GM19239 (cell line): ENCODE results near the gene SASH1.
"Not testable (repeated sequence)": the region's sequence is repeated elsewhere in the genome, so short reads cannot be mapped to it uniquely, and the experiment has no call there.

ENCODE experiments used
- DNase-seq: peaks from one replicate; pipeline ENCODE4 v3.0.0; 2011; ENCODE audit warnings: low spot score; ENCODE audit not compliant: insufficient read length
- FAIRE-seq: peaks from 2 replicates; lab custom pipeline; 2011; peaks lifted over from hg19 to GRCh38; lab: Jason Lieb, UNC

Gene SASH1

DNA sequence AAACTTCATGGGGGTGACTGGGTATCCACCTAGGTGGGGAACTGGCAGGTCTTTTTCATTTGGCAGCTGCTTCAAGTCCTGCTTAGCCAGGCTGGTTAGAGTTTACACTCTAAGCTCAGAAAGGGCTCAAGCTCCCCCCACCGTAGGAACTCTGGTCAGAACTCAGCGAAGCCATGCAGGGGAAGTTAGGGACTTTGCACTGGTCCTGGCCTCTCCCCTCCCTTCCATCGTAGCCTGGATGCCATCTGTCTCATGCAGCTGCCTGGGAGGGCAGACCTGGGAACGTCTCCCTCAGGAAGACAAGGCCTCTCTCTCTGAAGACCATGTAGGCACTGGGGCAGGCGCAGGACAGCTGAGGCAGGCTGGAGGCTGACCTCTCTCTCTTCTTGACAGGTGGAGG lies 220.4 kb downstream of the SASH1 start:
- FAIRE-seq (no peak), DNase-seq (no peak)

- no peak for DNase-seq
- FAIRE-seq = no peak
These were observed 221.9 kb downstream of the SASH1 start for GRCh38 chr6:148564494-148565035.

GRCh38 chr6:148565321-148565926 lies 222.8 kb downstream of the SASH1 start:
- FAIRE-seq (no peak), DNase-seq (no peak)

GRCh38 chr6:148565930-148566663 lies 223.5 kb downstream of the SASH1 start:
- DNase-seq (no peak), FAIRE-seq (no peak)

DNA sequence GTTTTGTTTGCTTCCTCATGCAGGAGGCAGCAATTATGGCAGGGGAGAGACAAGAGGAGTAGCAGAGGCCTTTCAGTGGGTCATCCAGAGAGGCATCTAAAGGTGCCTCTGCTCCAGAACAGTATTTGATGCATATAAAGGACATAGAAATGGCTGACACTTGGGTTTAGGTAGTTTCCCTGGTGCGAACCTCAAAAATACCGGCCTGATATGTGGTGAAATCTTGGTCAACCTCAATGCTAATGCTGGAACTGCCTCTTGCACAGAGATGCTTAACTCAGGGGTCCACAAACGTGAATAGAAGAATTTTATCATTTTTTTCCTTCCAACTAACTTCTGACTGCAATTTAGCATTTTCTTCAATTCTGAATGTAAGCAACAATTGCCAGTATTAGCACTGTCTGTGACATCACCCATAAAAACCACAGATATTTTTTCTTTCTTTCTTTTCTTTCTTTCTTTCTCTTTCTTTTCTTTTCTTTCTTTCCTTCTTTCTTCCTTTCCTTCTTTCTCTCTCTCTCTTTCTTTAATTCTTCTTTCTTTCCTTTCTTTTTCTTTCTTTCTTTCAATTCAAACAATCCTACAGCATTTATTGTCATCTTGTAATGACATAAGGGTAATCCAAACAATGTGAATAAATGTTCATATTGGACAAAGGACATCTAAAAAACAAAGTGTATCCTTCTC lies 224.2 kb downstream of the SASH1 start:
- FAIRE-seq = no peak
- no peak for DNase-seq

DNA sequence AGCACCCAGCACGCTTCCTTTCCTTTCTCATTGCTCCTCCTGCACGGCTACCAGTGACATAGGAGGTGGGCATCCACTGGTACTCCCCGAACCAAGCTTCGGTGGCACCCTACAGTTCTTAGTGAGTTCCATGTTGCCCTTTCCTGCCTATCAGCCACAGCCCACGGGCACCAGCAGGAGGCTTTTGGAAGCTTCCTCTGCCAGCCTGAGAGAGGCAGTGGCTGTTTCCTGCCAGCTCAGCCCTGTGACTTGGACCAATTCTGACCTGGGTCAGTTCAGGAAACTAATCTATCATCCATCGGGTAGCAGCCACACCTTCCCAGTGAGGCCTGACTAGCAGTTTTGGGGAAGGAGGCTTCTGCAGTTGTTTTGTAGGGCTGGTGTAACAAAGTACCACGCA lies 227.8 kb downstream of the SASH1 start:
- DNase-seq (no peak), FAIRE-seq (no peak)

GRCh38 chr6:148572676-148573335 lies 230.2 kb downstream of the SASH1 start:
- no peak for DNase-seq
- FAIRE-seq = no peak

- FAIRE-seq (no peak), DNase-seq (no peak)
These were observed 231.3 kb downstream of the SASH1 start for GRCh38 chr6:148573922-148574321.

GRCh38 chr6:148577687-148578488 lies 235.2 kb downstream of the SASH1 start:
- DNase-seq (peak; percentile 35), FAIRE-seq (no peak)

- FAIRE-seq (no peak), DNase-seq (no peak)
These were observed 235.8 kb downstream of the SASH1 start for GRCh38 chr6:148578489-148578814.

DNA sequence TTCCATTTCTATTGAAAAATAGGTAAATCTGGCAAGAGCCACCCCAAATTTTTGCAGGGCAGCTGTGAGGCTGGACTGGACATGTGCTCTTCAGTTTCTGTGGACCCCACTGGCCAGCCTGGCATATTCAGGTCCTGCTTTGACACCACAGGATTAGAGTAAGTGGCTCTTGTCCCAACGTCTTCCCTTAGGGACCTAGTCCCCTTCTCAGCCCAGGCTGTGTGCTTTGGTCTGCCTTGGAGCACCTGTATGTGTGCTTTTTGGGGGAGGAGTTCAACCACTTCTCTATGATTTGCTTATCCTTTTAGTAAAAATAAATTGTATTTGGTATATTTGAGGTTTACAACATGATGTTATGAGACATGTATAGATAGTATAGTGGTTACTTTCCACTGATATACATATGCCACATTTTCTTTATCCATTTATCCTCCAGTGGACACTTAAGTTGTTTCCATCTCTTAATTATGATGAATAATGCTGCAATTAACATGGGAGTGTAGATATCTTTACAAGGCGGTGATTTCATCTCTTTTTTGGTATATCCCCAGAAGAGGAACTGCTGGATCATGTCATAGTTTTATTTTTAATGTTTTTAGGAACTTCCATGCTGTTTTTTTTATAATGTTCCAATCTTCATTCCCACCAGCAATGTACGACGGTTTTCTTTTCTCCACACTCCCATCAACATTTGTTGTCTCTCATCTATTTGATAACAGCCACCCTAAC lies 236.4 kb downstream of the SASH1 start:
- no peak for FAIRE-seq
- DNase-seq = no peak

DNA sequence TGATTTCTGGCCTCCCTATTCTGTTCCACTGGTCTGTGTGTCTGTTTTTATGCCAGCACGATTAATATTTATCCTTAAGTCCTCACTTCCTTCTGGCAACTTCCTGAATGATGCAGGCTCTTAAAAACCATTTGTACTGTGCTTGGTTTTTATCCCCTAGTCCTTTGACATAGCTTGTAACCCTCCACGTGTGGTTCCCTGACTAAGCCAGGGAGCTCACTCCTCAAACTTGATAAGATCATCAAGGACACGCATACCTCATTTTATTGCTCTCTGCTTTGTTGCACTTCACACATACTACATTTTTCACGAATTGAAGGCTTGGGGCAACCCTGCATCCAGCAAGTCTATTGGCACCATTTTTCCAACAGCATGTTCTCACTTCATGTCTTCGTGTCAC lies 237.8 kb downstream of the SASH1 start:
- DNase-seq (no peak), FAIRE-seq (no peak)

DNA sequence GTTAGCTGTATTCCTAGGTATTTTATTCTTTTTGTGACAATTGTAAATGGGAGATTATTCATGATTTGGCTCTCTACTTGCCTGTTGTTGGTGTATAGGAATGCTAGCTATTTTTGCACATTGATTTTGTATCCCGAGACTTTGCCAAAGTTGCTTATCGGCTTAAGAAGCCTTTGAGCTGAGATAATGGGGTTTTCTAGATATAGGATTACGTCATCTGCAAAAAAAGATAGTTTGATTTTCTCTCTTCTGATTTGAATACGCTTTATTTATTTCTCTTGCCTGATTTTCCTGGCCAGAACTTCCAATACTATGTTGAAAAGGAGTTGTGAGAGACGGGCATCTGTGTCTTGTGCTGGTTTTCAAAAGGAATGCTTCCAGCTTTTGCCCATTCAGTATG lies 241.0 kb downstream of the SASH1 start:
- DNase-seq (no peak), FAIRE-seq (no peak)

DNA sequence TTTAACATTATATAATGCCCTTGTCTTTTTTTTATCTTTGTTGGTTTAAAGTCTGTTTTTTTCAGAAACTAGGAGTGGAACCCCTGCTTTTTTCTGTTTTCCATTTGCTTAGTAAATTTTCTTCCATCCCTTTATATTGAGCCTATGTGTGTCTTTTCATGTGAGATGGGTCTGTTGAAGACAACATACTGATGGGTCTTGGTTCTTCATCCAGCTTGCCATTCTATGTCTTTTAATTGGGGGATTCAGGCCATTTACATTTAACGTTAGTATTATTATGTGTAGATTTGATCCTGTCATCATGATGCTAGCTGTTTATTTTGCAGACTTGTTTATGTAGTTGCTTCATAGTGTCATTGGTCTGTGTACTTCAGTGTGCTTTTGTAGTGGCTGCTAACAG lies 243.0 kb downstream of the SASH1 start:
- not testable (repeated sequence) for DNase-seq, FAIRE-seq

DNA sequence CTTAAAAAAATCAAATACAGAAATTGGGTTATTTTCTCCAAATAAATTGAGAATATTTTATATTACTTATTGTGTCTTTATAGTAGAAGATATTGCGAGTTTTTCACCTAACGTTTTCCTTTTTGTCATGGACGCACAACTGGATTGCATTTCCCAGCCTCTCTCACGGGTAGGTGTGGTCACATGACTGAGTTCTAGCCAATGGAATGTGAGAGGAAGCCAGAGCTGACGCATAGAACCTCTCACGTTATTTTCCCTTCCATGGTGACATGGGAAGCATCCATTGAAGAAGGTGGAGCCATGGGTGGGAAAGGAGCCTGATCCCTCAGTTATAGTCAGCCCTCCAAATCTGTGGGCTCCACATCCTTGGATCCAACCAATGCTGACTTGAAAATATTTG lies 248.2 kb downstream of the SASH1 start:
- no peak for FAIRE-seq
- no peak for DNase-seq

- FAIRE-seq (no peak), DNase-seq (no peak)
These were observed 249.0 kb downstream of the SASH1 start for GRCh38 chr6:148591656-148592055.

DNA sequence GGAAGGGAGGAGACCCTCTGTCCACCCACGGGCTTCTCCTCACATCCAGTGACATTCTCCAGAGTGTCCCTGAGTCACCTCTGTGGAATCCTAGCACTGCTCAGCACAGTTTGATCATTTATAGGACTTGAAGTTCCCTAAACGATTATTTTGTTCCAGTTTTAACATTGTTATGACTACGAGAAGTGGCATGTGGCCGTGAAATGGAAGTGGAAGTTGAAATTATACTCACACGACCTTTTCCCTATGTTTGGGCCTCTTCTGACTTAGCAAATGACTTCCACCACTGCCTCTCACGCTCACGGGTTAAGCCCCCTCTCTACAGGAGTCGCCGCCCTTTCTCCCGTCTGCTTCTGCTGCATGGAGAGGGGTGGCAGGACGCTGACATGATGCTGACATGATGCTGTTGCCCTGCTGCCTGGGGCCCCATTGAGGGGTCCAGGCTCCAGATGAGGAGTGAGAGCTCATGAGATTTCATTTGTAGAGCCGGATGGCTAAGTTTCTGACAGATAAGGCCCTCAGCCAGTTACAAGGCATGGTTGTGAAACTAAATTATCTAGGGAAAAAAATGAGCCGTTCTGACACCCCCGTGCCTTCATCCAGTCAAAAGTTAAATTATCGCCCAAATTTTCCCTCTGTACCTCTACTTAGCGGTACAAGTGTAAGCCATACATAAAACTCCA lies 250.6 kb downstream of the SASH1 start:
- FAIRE-seq = no peak
- no peak for DNase-seq

DNA sequence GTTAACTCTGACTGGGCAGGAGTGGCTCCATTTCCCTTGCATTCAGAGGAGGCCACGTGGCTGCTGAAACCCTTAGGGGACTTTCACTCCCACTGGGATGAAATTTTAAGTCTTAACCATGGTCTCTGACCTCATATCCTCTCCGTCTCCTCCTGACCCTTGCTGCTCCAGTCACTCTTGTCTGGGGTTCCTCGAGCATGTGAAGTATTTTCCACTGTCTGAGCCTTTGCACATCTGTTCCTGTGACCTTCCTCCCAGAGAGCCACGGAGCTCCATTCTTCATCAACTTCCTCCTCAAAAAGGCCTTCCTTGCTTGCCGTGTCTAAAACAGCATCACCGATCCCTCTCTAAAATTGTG lies 251.2 kb downstream of the SASH1 start:
- no peak for FAIRE-seq
- no peak for DNase-seq

- FAIRE-seq (no peak), DNase-seq (no peak)
These were observed 252.9 kb downstream of the SASH1 start for GRCh38 chr6:148595550-148595949.
